Measurements from ENCODE around the gene PPP1R12C.

GRCh38 chr19:55145232-55145631, 27.8 kb upstream of the PPP1R12C start:
- TF ChIP-seq POLR2A (IDR thresholded peaks at IDR 0.05) (no peak), CTCF (IDR thresholded peaks at IDR 0.05) (no peak)

Measured in testis (tissue), 2 donors.